Panc1 (cell line): ENCODE data around the gene FRY.

ENCODE experiments used
- CTCF ChIP-seq: fragments of 450-650 bp; IDR thresholded peaks from 2 replicates; pipeline ENCODE4 v1.5.1; 2017; ENCODE audit warnings: mild to moderate bottlenecking
- TF ChIP-seq, protein P1 (sequence below), 2 experiments: IDR thresholded peaks; 2 replicates each; pipeline ENCODE4 v1.6.1; 2011 to 2012; ENCODE audit warnings: low read depth in 2 of 2, control low read depth in 1 of 2, low read length in 1 of 2, mild to moderate bottlenecking in 1 of 2, moderate library complexity in 1 of 2; ENCODE audit not compliant: insufficient read depth in 1 of 2

DNA sequence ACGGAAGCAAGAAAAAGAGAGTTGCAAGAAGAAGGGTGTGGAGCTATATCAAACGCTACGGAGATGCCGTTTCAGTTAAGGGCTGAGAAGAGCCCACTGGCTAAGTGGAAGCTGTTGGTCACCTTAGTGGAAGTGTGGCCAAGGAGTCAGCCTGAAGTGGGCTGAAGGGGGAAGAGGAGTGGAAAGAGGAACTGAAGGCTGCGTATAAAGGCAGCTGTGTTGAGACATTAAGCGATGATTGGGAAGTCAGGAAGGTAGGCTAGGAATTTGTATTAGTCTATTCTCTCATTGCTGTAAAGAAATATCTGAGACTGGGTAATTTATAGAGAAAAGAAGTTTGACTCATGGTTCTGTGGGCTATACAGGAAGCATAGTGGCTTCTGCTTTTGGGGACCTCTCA, 14.1 kb upstream of the FRY start:
- TF ChIP-seq, protein P1, sequence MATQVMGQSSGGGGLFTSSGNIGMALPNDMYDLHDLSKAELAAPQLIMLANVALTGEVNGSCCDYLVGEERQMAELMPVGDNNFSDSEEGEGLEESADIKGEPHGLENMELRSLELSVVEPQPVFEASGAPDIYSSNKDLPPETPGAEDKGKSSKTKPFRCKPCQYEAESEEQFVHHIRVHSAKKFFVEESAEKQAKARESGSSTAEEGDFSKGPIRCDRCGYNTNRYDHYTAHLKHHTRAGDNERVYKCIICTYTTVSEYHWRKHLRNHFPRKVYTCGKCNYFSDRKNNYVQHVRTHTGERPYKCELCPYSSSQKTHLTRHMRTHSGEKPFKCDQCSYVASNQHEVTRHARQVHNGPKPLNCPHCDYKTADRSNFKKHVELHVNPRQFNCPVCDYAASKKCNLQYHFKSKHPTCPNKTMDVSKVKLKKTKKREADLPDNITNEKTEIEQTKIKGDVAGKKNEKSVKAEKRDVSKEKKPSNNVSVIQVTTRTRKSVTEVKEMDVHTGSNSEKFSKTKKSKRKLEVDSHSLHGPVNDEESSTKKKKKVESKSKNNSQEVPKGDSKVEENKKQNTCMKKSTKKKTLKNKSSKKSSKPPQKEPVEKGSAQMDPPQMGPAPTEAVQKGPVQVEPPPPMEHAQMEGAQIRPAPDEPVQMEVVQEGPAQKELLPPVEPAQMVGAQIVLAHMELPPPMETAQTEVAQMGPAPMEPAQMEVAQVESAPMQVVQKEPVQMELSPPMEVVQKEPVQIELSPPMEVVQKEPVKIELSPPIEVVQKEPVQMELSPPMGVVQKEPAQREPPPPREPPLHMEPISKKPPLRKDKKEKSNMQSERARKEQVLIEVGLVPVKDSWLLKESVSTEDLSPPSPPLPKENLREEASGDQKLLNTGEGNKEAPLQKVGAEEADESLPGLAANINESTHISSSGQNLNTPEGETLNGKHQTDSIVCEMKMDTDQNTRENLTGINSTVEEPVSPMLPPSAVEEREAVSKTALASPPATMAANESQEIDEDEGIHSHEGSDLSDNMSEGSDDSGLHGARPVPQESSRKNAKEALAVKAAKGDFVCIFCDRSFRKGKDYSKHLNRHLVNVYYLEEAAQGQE (IDR thresholded peaks at IDR 0.05; ENCODE audit: insufficient read depth in 1 of 2, low read depth in 2 of 2, low read length in 1 of 2): no peak
- no peak for TF ChIP-seq CTCF
